Spleen (tissue), 11 donors: ENCODE results near the gene FBXO48. TPM values are rescaled to one million over a fixed set of nuclear protein-coding genes. Genes with fewer than 3 reads are reported as not detected.

Experiments
- DNase-seq: peaks from one replicate; pipeline ENCODE4 v3.0.0-alpha.2; 2020
- H3K27ac ChIP-seq, 8 donors: fragments of 200-600 bp; sonication (generic) in 7 of 8; 1 replicate in 4 of 8; 2 replicates in 4 of 8; pipeline versions ENCODE4 v1.5.0 to v1.8.0; 2016 to 2021; ENCODE audit warnings: inconsistent platforms in 4 of 8, mild to moderate bottlenecking in 4 of 8, moderate library complexity in 1 of 8
- H3K27me3 ChIP-seq, 7 donors: fragments of 200-600 bp; sonication (generic) in 6 of 7; replicated peaks in 1 of 7; 1 replicate in 4 of 7; 2 replicates in 3 of 7; pipeline versions ENCODE4 v1.5.0 to v1.8.0; 2016 to 2021; ENCODE audit warnings: inconsistent platforms in 3 of 7, mild to moderate bottlenecking in 1 of 7
- H3K36me3 ChIP-seq, 6 donors: fragments of 200-600 bp; sonication (generic) in 5 of 6; 1 replicate in 4 of 6; 2 replicates in 2 of 6; pipeline versions ENCODE4 v1.5.0 to v1.8.0; 2016 to 2021; ENCODE audit warnings: inconsistent platforms in 2 of 6
- H3K4me1 ChIP-seq, 6 donors: fragments of 200-600 bp; sonication (generic) in 5 of 6; 1 replicate in 3 of 6; 2 replicates in 3 of 6; pipeline versions ENCODE4 v1.5.0 to v1.8.0; 2016 to 2021; ENCODE audit warnings: inconsistent platforms in 3 of 6
- H3K4me3 ChIP-seq, 8 donors: fragments of 200-600 bp; sonication (generic) in 7 of 8; 1 replicate in 4 of 8; 2 replicates in 4 of 8; pipeline versions ENCODE4 v1.5.0 to v1.8.0; 2016 to 2021; ENCODE audit warnings: inconsistent platforms in 4 of 8, mild to moderate bottlenecking in 4 of 8, moderate library complexity in 2 of 8
- H3K9me3 ChIP-seq, 8 donors: fragments of 200-600 bp; sonication (generic) in 7 of 8; 1 replicate in 4 of 8; 2 replicates in 4 of 8; pipeline versions ENCODE4 v1.5.0 to v1.8.0; 2016 to 2021; ENCODE audit warnings: inconsistent platforms in 4 of 8
- CTCF ChIP-seq, 11 experiments: fragments of 200-600 bp in 7 of 11; fragments of 450-650 bp in 4 of 11; sonication (generic) in 4 of 11; IDR thresholded peaks in 8 of 11; conservative IDR thresholded peaks in 3 of 11; 1 replicate in 7 of 11; 2 replicates in 4 of 11; pipeline versions ENCODE4 v1.4.0 to v1.8.0; 2016 to 2021; ENCODE audit warnings: antibody characterized with exemption in 11 of 11, inconsistent platforms in 4 of 11, mild to moderate bottlenecking in 1 of 11
- POLR2A ChIP-seq, 3 donors: fragments of 450-650 bp; IDR thresholded peaks; one replicate each; pipeline ENCODE4 v1.5.1; 2017; ENCODE audit warnings: antibody characterized with exemption in 3 of 3, mild to moderate bottlenecking in 1 of 3
- POLR2AphosphoS5 ChIP-seq, 3 donors: sonication (generic); formaldehyde crosslinking; IDR thresholded peaks; one replicate each; pipeline ENCODE4 v1.5.1; 2017; ENCODE audit warnings: antibody characterized with exemption in 3 of 3
- WGBS, 5 donors: extraction: QIAGEN DNeasy Blood & Tissue Kit in 3 of 5; methylation state at CpG; one replicate each; pipeline versions ENCODE4 v1.1.5 to v1.1.7; 2013 to 2018; 5-methylcytosine and 5-hydroxymethylcytosine counted together
- intact Hi-C: fragments of 100-400 bp; cut with DNase I; formaldehyde crosslinking; loops from one replicate; pipeline ENCODE4 v1.15.0; 2023; ENCODE audit warnings: low total_unique reads
- polyA plus RNA-seq, 3 donors: library from polyadenylated mRNA; stranded (reverse); fragments of 200-250 nt; gene quantifications; one replicate each; pipeline ENCODE4 v1.2.1, GENCODE V29; 2013
- total RNA-seq, 7 donors: library from RNA; depleted of rRNA in 3 of 7; stranded (reverse); fragments of >200 nt in 3 of 7; fragmentation: NEBNext Ultra II Directional in 4 of 7; extraction: Animal tissue kit (Norgen Biotek cat#: 25700) in 4 of 7; gene quantifications; one replicate each; pipeline versions ENCODE4 v1.1.0 to v1.2.1, GENCODE V29; 2016 to 2021
- donor health status: healthy with polysubstance abuse.
- donor health status: DM: no; HTN: no; CAD: no; lungs with moderate emphysema.
- donor health status: DM: no; HTN: no; CAD: no.
- donor health status: Bipolar disorder and iron deficiency.
- donor health status: healthy.
- donor health status: DM: no; HTN: no; CAD: no.
- donor health status: DM: yes; HTN: yes; CAD: no.

FBXO48 gene
- total and polyA plus RNA-seq, 10 donors, result 0.72 to 2.6 (median 1.7) TPM

GRCh38 chr2:68482296-68482820 is 15.3 kb upstream of the FBXO48 start:
- Histone ChIP-seq H3K36me3 (no peaks in the 10 kb centered on the region), H3K27ac (no peak overlapping the region), H3K9me3 (no peaks in the 10 kb centered on the region), H3K4me1 (no peaks in the 10 kb centered on the region), H3K27me3 (no peaks in the 10 kb centered on the region), H3K4me3 (no peak overlapping the region)
- TF ChIP-seq CTCF (IDR thresholded peaks at IDR 0.05 in 8 of 11, conservative IDR thresholded peaks at IDR 0.05 in 3 of 11) (no peak), POLR2A (IDR thresholded peaks at IDR 0.05) (no peak), POLR2AphosphoS5 (IDR thresholded peaks at IDR 0.05) (no peak)
- intact Hi-C loops, result no loop called here
- no peak for DNase-seq
- 87 to 100% (median 94%) methylated on average over 2 of the region's 2 CpGs for WGBS, 5 donors

- H3K36me3 ChIP-seq, result no peaks in the 10 kb centered on the region
- no peak for TF ChIP-seq POLR2A (IDR thresholded peaks at IDR 0.05)
- no peak for TF ChIP-seq POLR2AphosphoS5 (IDR thresholded peaks at IDR 0.05)
- no peak for TF ChIP-seq CTCF (IDR thresholded peaks at IDR 0.05 in 8 of 11, conservative IDR thresholded peaks at IDR 0.05 in 3 of 11)
- no peaks in the 10 kb centered on the region for H3K9me3 ChIP-seq
- intact Hi-C loops, result no loop called here
- H3K27me3 ChIP-seq, result no peaks in the 10 kb centered on the region
- WGBS, 5 donors, result 71 to 93% (median 83%) methylated on average over 1 of the region's 1 CpG
- H3K27ac ChIP-seq, result no peak overlapping the region
- DNase-seq, result no peak
- no peak overlapping the region for H3K4me3 ChIP-seq
- no peaks in the 10 kb centered on the region for H3K4me1 ChIP-seq
These were observed 11.6 kb upstream of the FBXO48 start for GRCh38 chr2:68478688-68479087.

- intact Hi-C loops, result no loop called here
- 87 to 100% (median 95%) methylated on average over 1 of the region's 1 CpG for WGBS, 5 donors
These were observed 9.4 kb upstream of the FBXO48 start for GRCh38 chr2:68476454-68476853.

GRCh38 chr2:68475576-68475975 is 8.5 kb upstream of the FBXO48 start:
- no peak for DNase-seq
- H3K4me1 ChIP-seq, result no peaks in the 10 kb centered on the region
- H3K4me3 ChIP-seq, result no peak overlapping the region
- WGBS, 5 donors, result 87 to 96% (median 89%) methylated on average over 2 of the region's 2 CpGs
- H3K9me3 ChIP-seq, result no peaks in the 10 kb centered on the region
- no peaks in the 10 kb centered on the region for H3K36me3 ChIP-seq
- H3K27me3 ChIP-seq, result no peaks in the 10 kb centered on the region
- H3K27ac ChIP-seq, result no peak overlapping the region
- TF ChIP-seq POLR2A (IDR thresholded peaks at IDR 0.05), result no peak
- TF ChIP-seq CTCF (IDR thresholded peaks at IDR 0.05 in 8 of 11, conservative IDR thresholded peaks at IDR 0.05 in 3 of 11), result no peak
- intact Hi-C loops, result no loop called here

More at GRCh38 chr2:68476454-68476853, 9.4 kb upstream of the FBXO48 start:
- Histone ChIP-seq H3K4me3 (no peak overlapping the region), H3K9me3 (no peaks in the 10 kb centered on the region), H3K4me1 (no peaks in the 10 kb centered on the region), H3K27ac (no peak overlapping the region), H3K36me3 (no peaks in the 10 kb centered on the region), H3K27me3 (no peaks in the 10 kb centered on the region)
- DNase-seq, result no peak
- TF ChIP-seq POLR2AphosphoS5 (IDR thresholded peaks at IDR 0.05), result no peak
- TF ChIP-seq CTCF (IDR thresholded peaks at IDR 0.05 in 8 of 11, conservative IDR thresholded peaks at IDR 0.05 in 3 of 11), result no peak
- TF ChIP-seq POLR2A (IDR thresholded peaks at IDR 0.05), result no peak
